Measurements from ENCODE around the gene OCA2.

Gene OCA2

DNA sequence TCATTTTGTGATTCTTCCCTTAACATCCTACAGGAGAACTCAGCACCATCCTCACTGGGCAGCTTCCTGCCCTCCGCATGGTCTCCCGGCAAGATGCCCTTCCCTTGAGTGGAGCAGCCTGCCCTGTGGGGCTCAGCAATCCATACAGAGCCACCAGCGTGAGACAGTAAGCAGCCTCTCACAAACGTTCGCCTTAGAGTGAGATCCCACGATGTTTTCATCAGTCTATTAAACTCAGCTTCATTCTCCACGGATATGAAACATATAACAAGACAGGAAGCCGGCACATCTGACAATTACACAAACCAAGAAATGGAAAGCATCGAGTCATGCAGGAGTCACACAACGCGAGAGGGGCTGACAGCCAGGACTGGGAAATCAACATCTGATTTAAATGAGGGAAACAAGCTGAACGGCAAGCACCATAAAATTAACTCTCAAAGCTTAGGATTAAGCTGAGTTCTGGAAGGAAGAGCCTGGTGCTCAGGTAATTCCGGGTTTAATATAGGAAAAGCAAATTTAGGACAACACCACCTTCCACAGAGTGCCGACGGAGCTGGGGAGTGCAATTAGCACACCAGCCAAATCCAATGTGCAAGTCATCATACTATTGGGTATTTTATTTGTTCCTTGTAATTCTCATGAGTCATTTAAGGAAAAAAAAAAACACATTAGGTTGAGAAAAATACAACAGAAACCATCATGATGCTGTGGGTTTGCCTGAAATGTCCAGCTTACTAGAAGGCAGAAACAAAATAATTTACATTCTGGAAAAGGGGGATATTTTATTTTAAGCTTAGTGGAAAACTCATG is 272.0 kb downstream of the OCA2 start:
- FAIRE-seq (no peak), DNase-seq (ENCODE audit: insufficient read length, low spot score) (no peak)
- no peak for TF ChIP-seq CTCF (IDR thresholded peaks at IDR 0.05; ENCODE audit: insufficient read depth, missing control alignments)

DNA sequence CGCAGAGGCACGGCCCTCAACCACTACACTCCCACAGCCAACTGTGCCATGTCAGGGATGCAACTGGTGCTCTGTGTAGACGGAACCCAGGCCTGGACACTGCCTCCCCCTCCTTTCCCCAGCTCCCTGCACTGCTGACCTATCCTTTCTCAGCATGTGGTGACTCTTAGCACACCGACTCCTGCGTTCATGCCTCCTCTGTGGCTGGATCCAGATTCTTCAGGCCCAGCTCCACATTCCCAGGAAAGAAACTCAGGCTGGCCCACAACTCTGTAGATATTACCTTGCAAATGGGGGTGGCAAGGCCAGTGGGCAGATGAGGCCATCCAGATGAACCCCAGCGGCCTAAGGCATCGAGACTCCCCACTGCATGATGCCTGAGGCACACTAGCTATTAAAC is 272.7 kb downstream of the OCA2 start:
- DNase-seq (ENCODE audit: insufficient read length, low spot score) (no peak), FAIRE-seq (no peak)
- TF ChIP-seq CTCF (IDR thresholded peaks at IDR 0.05; ENCODE audit: insufficient read depth, missing control alignments): no peak

DNA sequence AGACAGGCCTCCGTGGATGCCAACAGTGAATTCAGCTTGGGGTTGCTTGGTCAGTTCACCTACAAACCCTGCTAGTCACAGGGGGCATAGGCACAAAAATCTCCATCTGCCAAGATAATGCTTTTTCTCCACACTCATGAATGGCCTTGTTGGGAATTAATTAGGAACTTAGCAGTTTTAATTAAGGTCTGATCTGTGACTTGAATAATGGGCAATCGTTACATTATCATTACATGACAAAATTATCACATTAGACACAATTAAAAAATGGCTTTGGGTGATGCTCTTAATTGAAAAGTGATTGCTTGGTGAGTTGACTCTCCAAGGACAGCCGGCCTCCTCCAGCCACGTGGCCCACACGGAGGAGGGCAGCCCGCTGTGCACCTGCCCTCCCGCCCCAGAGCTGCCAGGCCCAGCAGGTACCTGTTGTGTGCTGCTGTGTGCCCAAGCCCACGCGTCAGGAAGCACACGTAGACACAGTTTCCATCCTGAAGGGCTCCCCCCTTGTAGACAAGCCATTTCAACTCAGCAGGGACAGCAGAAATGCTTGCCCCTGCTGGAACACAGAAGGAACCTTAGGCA is 274.2 kb downstream of the OCA2 start:
- no peak for DNase-seq (ENCODE audit: insufficient read length, low spot score)
- no peak for FAIRE-seq
- no peak for TF ChIP-seq CTCF (IDR thresholded peaks at IDR 0.05; ENCODE audit: insufficient read depth, missing control alignments)

GRCh38 chr15:27821273-27821672 is 277.8 kb downstream of the OCA2 start:
- no peak for DNase-seq (ENCODE audit: insufficient read length, low spot score)
- FAIRE-seq: no peak
- TF ChIP-seq CTCF (IDR thresholded peaks at IDR 0.05; ENCODE audit: insufficient read depth, missing control alignments): no peak

- DNase-seq (ENCODE audit: insufficient read length, low spot score) (no peak), FAIRE-seq (no peak)
- TF ChIP-seq CTCF (IDR thresholded peaks at IDR 0.05; ENCODE audit: insufficient read depth, missing control alignments): no peak
Measured at GRCh38 chr15:27820722-27821121, 278.4 kb downstream of the OCA2 start.

DNA sequence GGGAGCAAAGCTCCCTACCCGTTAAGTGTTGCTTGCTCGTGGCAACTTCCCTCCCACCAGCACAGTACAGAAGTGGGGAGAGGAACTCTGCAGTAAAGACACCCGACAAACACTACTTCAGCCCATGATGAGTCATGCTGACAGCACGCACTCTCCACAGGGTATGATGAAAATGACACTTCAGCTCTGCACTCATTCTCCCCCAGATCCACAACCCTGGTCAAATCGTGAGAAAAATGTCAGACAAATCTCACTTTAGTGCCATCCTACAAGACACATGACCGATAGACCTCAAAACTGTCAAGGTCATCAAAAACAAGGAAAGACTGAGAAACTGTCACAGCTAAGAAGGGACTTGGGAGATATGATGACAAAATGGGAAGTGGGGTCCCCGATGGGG is 278.9 kb downstream of the OCA2 start:
- FAIRE-seq: no peak
- DNase-seq (ENCODE audit: insufficient read length, low spot score): no peak
- no peak for TF ChIP-seq CTCF (IDR thresholded peaks at IDR 0.05; ENCODE audit: insufficient read depth, missing control alignments)

DNA sequence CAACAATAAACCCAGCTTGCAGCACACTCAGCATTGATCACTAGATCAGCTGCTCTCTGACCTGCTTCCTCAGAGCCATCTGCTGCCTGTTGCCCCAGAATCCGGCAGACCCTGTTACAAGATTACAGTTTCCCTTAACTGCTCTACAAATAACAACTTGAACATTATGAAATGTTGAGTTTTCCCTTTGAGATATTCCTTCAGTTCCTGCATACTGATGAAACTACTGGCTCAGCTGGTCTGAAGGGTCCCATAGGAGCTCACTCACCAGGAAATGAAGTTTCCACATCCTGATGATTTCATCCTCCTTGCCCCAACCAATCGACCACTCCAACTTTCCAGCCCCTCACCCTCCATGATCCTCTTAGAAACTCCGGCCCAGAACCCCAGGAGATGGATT is 281.9 kb downstream of the OCA2 start:
- DNase-seq (ENCODE audit: insufficient read length, low spot score): no peak
- no peak for TF ChIP-seq CTCF (IDR thresholded peaks at IDR 0.05; ENCODE audit: insufficient read depth, missing control alignments)
- FAIRE-seq: no peak

Measured in D721Med (cell line).